Testis (tissue), 3 donors: ENCODE results near the gene GPRC5C. TPM values are rescaled to one million over a fixed set of nuclear protein-coding genes. Genes with fewer than 3 reads are reported as not detected.
"Not testable (repeated sequence)": the region's sequence is repeated elsewhere in the genome, so short reads cannot be mapped to it uniquely, and the experiment has no call there.

Source experiments
- DNase-seq: peaks from one replicate; pipeline ENCODE4 v3.0.0-alpha.2; 2019
- H3K27ac ChIP-seq, 2 donors: fragments of 200-600 bp; sonication (generic); one replicate each; pipeline ENCODE4 v1.5.1; 2019
- H3K27me3 ChIP-seq: fragments of 200-600 bp; sonication (generic); one replicate; pipeline ENCODE4 v1.5.1; 2019
- H3K36me3 ChIP-seq: fragments of 200-600 bp; sonication (generic); one replicate; pipeline ENCODE4 v1.5.1; 2017; ENCODE audit warnings: low read depth; ENCODE audit errors: missing control alignments
- H3K4me1 ChIP-seq: fragments of 200-600 bp; sonication (generic); one replicate; pipeline ENCODE4 v1.5.1; 2019
- H3K4me3 ChIP-seq, 2 donors: fragments of 200-600 bp; sonication (generic); one replicate each; pipeline ENCODE4 v1.5.1; 2017 to 2019
- H3K9me3 ChIP-seq: fragments of 200-600 bp; sonication (generic); one replicate; pipeline ENCODE4 v1.5.1; 2017
- CTCF ChIP-seq, 3 experiments: fragments of 450-650 bp in 2 of 3; fragments of 200-600 bp in 1 of 3; sonication (generic) in 1 of 3; IDR thresholded peaks; one replicate each; pipeline ENCODE4 v1.5.1; 2016 to 2019; ENCODE audit warnings: antibody characterized with exemption in 3 of 3, mild to moderate bottlenecking in 2 of 3, moderate library complexity in 1 of 3
- POLR2A ChIP-seq: fragments of 450-650 bp; IDR thresholded peaks from one replicate; pipeline ENCODE4 v1.6.1; 2017; ENCODE audit warnings: antibody characterized with exemption, mild to moderate bottlenecking, moderate library complexity
- WGBS, 2 donors: methylation state at CpG; one replicate each; pipeline ENCODE4 v1.1.5; 2018; 5-methylcytosine and 5-hydroxymethylcytosine counted together
- intact Hi-C: fragments of 100-400 bp; cut with DNase I; formaldehyde crosslinking; loops from one replicate; pipeline ENCODE4 v1.15.1; 2023; ENCODE audit warnings: low total_unique reads
- polyA plus RNA-seq: library from polyadenylated mRNA; stranded (reverse); fragments of 350-450 nt; fragmentation: Illumina TruSeq; extraction: RNeasy Lipid Tissue Mini Kit (QIAGEN cat#74804); gene quantifications from one replicate; pipeline ENCODE4 v1.2.3, GENCODE V29; 2014; ENCODE audit warnings: low read depth, low replicate concordance; ENCODE audit not compliant: insufficient read depth
- total RNA-seq, 2 donors: library from RNA; depleted of rRNA; stranded (reverse); fragments of >200 nt; gene quantifications; one replicate each; pipeline ENCODE4 v1.2.3, GENCODE V29; 2016

GPRC5C gene
- total and polyA plus RNA-seq, 3 donors from 2014 or later: 6.8 to 19.0 (median 14.1) TPM

DNA sequence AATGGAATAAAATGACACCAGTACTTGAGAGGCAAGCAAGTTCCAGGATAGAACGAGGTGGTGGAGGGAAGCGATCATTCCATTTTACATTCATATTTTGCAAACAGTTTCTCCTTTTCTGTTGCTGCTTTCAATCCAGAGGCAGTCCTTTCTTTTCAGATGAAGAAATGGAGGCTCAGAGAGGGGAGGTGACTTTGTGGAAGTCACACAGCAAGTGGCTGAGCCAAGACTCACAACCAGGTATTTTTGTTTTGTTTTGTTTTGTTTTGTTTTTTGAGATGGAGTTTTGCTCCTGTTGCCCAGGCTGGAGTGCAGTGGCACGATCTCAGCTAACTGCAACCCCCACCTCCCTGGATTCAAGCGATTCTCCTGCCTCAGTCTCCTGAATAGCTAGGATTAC lies 35.3 kb upstream of the GPRC5C start:
- H3K4me3 ChIP-seq: no peak overlapping the region
- H3K9me3 ChIP-seq: no peaks in the 10 kb centered on the region
- no peak for DNase-seq
- H3K27me3 ChIP-seq: no peaks in the 10 kb centered on the region
- H3K36me3 ChIP-seq: no peaks in the 10 kb centered on the region
- intact Hi-C loops: no loop called here
- H3K27ac ChIP-seq: no peak overlapping the region
- no peaks in the 10 kb centered on the region for H3K4me1 ChIP-seq
- WGBS, 2 donors: 92 to 96% methylated on average over 4 of the region's 4 CpGs
- TF ChIP-seq POLR2A (no peak), CTCF (IDR thresholded peaks at IDR 0.05) (no peak)

- Histone ChIP-seq H3K4me3 (no peak overlapping the region), H3K36me3 (no peaks in the 10 kb centered on the region), H3K27ac (no peak overlapping the region), H3K4me1 (no peaks in the 10 kb centered on the region), H3K27me3 (no peaks in the 10 kb centered on the region), H3K9me3 (no peaks in the 10 kb centered on the region)
- intact Hi-C loops: no loop called here
- no peak for DNase-seq
- TF ChIP-seq CTCF (IDR thresholded peaks at IDR 0.05) (no peak), POLR2A (no peak)
- WGBS, 2 donors: 84 to 98% methylated on average over 7 of the region's 7 CpGs
Measured at GRCh38 chr17:74402048-74402447, 29.8 kb upstream of the GPRC5C start.

GRCh38 chr17:74403512-74404137 lies 28.3 kb upstream of the GPRC5C start:
- no peak for DNase-seq
- H3K4me3 ChIP-seq: no peak overlapping the region
- H3K27me3 ChIP-seq: no peaks in the 10 kb centered on the region
- no peaks in the 10 kb centered on the region for H3K4me1 ChIP-seq
- H3K36me3 ChIP-seq: no peaks in the 10 kb centered on the region
- no peak overlapping the region for H3K27ac ChIP-seq
- H3K9me3 ChIP-seq: no peaks in the 10 kb centered on the region
- intact Hi-C loops: no loop called here
- 69 to 78% methylated on average over 12 of the region's 12 CpGs for WGBS, 2 donors
- no peak for TF ChIP-seq CTCF (IDR thresholded peaks at IDR 0.05)
- no peak for TF ChIP-seq POLR2A

DNA sequence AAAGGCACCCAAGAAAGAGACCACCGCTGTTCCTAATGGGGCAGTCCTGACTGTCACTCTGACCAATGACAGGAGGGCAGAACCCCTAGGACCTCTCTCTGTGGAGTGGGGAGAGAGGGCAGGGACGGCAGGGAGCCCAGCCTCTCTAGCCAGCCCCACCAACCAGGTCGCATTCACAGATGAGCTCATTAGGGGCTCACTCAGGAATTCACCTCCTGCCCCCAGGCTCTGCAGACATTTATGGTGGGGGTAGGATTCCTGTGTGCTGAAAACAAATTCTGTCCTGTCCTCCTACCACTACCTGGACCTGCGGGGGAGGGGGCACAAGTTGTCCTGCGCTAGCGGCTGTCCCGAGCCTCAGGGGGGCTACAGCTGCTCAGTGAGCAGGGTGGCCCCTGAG lies 27.7 kb upstream of the GPRC5C start:
- TF ChIP-seq POLR2A (no peak), CTCF (IDR thresholded peaks at IDR 0.05) (no peak)
- WGBS, 2 donors: 51 to 56% methylated on average over 3 to 7 of the region's 7 CpGs
- Histone ChIP-seq H3K36me3 (no peaks in the 10 kb centered on the region), H3K9me3 (no peaks in the 10 kb centered on the region), H3K4me3 (no peak overlapping the region), H3K27ac (no peak overlapping the region), H3K27me3 (no peaks in the 10 kb centered on the region), H3K4me1 (no peaks in the 10 kb centered on the region)
- intact Hi-C loops: no loop called here
- no peak for DNase-seq

GRCh38 chr17:74404789-74405188 lies 27.1 kb upstream of the GPRC5C start:
- Histone ChIP-seq H3K27me3 (no peaks in the 10 kb centered on the region), H3K4me3 (no peak overlapping the region), H3K9me3 (no peaks in the 10 kb centered on the region), H3K36me3 (no peaks in the 10 kb centered on the region), H3K27ac (no peak overlapping the region), H3K4me1 (no peaks in the 10 kb centered on the region)
- intact Hi-C loops: no loop called here
- 87 to 89% methylated on average over 6 of the region's 6 CpGs for WGBS, 2 donors
- TF ChIP-seq POLR2A (no peak), CTCF (IDR thresholded peaks at IDR 0.05) (no peak)
- no peak for DNase-seq

DNA sequence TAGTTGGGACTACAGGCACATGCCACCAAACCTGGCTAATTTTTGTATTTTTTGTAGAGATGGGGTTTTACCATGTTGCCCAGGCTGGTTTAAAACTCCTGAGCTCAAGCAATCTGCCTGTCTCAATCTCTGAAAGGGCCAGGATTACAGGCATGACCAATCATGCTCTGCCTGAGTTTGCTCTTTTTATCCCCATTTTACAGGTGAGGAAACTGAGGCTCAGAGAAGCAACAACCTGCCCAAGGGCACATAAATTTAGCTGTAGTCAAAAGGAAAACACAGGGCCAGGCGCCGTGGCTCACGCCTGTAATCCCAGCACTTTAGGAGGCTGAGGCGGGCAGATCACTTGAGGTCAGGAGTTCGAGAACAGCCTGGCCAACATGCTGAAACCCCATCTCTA lies 26.6 kb upstream of the GPRC5C start:
- H3K4me3 ChIP-seq, H3K27me3 ChIP-seq, DNase-seq, H3K36me3 ChIP-seq, H3K9me3 ChIP-seq, intact Hi-C loops, H3K4me1 ChIP-seq, H3K27ac ChIP-seq: not testable (repeated sequence)
- WGBS, 2 donors: 90 to 92% methylated on average over 5 of the region's 5 CpGs
